C1 segment of cervical spinal cord (tissue), 14 donors: Measurements from ENCODE around the gene IGFL4.
A peak's percentile ranks its signal among the peaks of the same experiment; 100 is the strongest.

Experiments
- DNase-seq, 14 donors: peaks; one replicate each; lab custom pipeline; 2025; lab: John Stamatoyannopoulos, UW

The IGFL4 gene

DNA sequence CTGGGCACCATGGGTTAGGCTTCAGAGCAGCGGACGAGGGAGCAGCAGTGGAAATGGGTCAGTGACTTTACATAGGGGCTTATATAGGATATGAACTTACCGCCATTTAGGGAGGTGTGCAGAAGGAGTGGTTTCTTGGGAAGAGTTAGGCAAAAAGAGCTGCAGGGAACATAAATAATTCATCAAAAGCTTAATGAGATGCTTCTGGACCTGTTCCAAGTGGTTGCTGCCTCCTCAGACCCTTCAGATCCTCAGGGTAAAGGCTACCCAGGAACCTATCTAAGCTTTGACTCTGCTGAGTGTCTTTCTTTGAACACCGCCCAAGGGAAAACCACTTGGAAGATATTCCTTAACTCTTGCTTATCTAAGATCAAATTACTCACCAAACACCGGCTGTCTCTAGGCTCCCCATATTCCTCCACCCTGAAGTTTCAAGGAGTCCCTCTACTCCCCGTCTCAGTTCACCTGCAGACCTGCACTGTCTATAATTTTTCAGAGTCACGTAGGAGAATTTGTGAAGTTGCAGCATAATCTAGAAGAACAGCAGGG, at the start of gene IGFL4:
Gene IGFL4, minus strand, starts transcription at position 51 of the 549 bp plus-strand sequence. Its CDS starts 40 bp downstream, at position 11.
- DNase-seq, result no peak

DNA sequence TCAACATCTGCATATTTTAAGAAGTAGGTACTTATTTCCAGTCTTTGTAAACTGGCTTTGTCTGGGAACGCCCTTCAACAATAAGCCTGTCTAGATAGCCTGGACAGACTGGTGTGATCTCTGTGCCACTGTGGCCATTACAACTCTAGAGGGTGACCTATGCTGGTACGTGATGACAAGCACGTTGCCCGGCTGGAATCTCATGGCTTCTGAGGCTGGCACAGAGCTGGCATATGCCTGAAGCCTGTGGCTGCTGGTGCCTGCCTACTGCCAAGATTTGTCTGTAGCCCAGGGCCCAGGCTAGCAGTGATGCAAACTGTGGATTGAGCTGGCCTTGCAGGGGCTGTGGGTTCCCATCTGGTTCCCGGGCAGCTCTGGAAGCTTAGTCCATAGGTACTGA, 49.6 kb upstream of the IGFL4 start:
- DNase-seq, result no peak

DNA sequence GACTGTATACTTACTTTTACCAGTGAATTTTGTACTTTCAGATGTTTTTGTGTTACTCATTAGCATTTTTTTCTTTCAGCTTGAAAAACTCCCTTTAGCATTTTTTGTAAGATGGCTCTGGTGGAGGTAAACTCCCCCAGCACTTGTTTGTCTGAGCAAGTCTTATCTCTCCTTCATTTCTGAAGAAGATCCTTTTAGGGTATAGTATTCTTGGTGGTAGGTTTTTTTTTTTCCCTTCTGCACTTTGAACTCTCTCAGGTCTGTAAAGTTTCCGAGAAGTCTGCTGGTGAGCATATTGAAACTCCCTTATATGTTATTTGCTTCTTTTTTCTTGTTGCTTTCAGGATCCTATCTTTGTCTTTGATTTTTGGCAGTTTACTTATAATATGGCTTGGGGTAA, 48.6 kb upstream of the IGFL4 start:
- no peak for DNase-seq

DNA sequence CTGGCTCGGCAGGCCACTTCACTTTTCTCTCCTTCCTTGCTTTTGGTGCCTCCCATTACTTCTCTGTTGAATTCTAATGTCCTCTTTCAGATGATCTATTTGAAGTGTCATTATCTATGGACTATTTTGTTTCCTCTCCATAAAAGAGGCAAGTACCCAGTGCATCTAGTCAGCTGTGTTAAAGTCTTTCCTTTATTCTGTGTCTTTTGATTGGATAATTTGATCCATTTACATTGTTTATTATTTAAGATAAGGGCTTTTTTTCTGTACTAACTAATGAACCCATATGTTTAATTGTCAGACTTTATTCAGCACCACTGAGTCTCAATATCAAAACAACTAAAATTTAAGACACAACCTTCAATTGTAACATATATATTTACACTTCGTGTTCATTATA, 47.3 kb upstream of the IGFL4 start:
- DNase-seq, result no peak

DNA sequence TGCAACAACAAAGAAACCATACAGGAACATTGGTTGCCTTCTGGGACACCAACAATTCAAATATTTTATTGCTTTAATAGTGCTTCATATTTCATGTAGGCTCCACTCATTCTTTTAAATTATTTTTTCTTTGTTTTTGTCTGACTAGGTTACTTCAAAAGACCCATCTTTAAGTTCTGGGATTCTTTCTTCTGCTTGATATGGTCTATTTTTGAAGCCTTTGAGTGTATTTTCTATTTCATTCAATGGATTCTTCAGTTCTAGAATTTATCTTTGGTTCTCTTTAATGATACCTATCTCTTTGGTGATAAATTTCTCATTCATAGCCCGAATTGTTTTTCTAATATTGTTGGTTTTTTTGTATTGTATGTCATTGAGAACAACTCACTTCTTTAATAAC, 45.1 kb upstream of the IGFL4 start:
- no peak for DNase-seq

DNA sequence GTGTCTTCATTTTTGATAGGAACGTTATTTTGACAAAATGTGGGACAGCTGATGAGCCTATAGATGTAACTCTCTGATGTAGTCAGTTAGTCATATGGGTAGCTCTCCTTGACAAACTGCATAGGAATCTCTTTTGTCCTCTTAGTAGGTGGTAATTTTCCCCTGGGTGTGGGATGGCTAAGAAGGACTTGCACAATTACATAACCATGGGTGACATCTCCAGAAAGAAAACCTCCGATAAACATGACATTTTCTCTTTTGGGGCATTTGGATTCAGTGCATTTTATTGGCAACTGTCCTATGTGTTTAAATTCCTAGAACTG, 41.9 kb upstream of the IGFL4 start:
- no peak for DNase-seq

DNA sequence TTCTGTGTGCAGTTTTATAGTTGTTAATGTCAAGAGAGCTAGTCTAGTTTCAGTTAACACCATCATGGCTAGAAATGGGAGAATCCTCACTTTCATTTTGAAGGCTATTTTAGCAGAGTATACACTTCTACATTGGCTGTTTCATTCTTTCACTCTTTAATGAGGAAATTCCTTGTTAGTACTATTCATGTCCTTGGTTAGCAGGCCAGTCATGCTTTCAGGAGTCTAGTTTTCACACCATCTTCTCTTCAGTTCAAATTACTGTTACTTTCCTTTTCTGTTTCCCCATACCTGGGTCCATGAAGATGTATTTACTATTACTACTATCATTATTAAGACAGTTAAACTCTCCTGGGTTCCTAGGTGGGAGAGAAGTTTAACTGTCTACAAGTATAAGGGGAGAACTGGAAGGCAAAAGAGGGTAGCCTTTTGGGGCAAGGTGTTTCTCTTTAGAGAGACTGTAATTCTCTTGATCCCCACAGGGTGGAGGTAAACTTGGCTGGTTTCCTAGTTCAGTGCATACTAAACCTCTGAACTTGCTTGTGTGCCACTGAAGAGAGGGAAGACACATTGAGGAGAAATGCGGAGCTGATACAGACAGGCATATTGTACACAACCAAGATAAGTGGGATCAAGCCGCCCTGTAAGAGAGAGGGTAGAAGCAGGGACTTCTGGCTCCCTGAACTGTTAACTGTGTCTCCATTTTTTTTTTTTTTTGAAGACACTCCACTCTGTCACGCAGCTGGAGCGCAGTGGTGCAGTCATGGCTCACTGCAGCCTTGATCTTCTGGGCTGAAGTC, 41.3 kb upstream of the IGFL4 start:
- peak in 5 of 14 donors; percentile 3 to 26 (median 16) for DNase-seq

DNA sequence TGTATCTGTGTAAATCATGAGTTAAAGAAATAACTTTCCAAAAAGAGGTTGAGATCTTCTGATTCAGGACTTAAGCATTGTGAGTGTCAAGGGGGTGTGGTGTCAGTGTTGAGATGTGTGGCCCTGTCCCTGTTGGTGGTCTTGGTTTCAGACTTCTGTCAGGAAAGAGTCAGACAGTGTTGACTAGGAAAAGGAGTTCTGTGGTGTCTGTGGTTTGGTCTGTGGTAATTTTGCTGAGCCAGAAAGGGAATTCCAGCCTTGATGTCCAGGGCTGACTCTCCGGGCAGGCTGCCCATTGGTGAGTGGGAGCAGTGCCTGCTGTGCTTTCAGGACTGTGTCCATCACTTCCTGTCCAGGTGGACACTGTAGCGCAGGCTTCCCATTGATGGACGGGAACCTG, 39.8 kb upstream of the IGFL4 start:
- DNase-seq, result peak in 3 of 14 donors; percentile 7 to 13 (median 9)

DNA sequence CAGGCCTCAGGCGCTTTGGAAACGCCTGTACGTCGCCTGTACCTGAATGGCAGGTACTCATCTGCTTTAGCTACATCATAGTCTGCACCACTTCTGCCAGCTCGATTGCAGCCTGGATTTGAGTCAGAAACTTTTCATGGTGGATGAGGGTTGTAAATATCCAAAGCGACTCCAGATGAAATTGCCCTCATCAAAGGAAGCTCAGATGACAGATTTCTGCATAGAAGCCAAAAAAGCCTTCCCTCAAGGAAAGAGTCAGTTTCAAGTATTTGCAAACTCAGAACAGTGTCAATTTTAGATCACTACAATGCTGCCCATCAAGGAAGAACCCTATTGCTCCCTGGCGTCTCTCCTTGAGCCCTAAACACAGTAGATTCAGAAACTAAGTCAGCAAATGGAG, 38.8 kb upstream of the IGFL4 start:
- no peak for DNase-seq

DNA sequence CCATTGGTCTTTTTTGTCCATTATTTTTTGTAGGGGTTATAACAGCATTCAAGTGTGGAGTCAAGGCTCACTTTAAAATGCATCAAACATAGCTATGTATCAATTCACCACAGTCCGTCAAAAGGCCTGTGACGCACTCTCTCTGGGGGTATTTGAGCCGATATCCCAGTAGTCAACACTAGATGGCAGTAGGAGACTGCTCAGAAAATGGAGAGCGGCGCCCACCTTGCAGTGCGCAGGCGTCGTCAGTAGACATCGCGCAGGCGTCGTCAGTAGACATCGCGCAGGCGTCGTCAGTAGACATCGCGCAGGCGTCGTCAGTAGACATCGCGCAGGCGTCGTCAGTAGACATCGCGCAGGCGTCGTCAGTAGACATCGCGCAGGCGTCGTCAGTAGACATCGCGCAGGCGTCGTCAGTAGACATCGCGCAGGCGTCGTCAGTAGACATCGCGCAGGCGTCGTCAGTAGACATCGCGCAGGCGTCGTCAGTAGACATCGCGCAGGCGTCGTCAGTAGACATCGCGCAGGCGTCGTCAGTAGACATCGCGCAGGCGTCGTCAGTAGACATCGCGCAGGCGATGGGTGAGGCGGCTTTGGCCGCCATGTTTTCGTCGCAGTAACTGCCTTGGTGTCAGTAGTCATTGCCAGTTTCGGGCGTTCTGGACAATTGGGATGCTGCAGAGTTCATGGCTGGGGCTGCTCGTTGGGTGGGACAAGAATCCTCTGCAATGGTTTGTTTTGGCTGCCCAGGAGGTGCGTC, 38.0 kb upstream of the IGFL4 start:
- DNase-seq, result peak in 10 of 14 donors; percentile 5 to 45 (median 23)

DNA sequence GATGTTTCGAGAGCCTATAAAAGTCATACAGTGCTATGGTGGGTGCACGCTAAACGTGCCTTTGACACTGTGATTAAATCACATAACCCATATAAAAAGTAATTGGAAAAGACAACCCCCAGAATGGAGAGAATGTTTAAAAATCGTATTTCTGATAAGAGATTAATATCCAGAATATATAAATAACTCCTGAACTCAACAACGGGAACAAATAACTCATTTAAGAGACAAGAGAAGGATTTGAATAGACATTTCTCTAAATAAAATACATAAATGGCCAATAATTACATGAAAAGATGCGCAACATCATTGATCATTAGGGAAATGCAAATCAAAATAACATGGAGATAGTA, 37.0 kb upstream of the IGFL4 start:
- DNase-seq, result no peak

DNA sequence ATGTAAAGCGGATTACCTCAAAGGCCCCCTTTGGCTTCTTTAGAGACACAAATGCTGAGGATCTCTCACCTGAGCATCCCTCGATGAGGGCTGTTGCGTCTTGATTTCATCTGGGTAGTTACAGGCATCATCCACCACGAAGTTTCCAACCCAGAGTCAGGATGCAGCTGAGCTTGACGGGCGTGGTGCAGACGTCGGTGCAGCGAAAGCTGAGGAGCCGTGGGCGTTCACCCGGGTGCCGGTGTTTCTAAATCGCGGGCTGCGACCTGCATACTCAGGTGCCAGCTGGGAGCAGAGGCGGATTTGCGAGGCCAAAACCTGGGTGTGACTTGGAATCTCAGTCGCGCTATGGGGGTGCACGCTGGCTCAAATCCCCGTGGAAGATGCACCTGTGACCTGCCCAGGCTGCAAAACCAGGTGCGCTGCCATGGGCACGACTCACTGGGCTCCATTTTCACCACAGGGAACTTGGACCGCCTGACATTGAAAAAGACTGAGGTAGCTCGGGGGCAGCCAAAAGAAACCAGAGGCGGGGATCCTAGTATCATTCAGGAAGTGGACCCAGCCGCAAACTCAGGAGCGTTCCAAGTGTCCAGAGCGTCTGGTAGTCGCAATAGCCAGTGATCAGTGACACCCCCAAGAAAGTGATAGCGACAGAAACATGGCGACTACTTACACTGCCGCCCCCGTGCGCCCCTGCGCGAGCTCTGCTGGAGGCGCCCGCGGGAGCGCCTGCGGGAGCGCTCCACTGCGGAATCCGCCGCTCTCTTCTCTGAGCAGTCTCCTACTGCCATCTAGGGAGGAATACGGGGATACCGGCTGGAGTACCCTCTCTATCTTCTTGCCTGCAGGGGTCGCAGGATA, 36.4 kb upstream of the IGFL4 start:
- DNase-seq, result peak in 13 of 14 donors; percentile 12 to 81 (median 63)

DNA sequence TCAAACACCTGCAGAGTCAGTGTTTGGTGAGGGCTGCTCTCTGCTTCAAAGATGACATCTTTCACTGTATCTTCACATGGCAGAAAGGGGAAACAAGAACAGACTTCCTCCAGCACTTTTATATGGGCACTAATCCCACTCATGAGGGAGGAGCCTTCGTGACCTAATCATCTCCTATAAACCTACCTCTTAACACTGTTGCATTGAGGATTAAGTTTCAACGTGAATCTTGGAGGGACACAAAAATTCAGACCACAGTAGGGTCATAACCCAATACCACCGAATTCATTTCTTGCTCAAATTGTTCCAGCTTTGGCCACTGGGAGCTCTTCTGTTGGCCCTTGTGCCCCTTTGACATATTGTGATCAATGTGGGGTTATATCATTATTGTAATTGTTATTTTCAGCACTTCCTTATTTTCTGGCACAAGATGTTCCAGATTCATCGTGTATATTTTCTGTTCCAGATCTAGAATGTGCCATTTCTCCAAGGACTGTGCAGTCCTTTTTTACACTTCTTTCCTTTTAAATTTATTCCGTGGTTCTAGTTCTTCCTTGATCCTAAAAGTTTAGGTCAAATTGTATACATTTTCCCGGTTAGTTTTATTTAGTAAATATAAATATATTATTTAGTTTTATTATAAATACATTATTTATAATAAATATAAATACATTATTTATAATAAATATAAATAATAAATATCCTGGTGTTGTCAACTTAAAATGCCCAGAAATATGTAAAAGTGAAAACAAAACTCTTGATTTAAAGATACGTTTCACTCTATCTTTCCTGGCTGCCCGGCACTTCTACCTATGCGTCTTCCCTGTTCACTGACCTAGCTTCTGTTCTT, 35.5 kb upstream of the IGFL4 start:
- no peak for DNase-seq

DNA sequence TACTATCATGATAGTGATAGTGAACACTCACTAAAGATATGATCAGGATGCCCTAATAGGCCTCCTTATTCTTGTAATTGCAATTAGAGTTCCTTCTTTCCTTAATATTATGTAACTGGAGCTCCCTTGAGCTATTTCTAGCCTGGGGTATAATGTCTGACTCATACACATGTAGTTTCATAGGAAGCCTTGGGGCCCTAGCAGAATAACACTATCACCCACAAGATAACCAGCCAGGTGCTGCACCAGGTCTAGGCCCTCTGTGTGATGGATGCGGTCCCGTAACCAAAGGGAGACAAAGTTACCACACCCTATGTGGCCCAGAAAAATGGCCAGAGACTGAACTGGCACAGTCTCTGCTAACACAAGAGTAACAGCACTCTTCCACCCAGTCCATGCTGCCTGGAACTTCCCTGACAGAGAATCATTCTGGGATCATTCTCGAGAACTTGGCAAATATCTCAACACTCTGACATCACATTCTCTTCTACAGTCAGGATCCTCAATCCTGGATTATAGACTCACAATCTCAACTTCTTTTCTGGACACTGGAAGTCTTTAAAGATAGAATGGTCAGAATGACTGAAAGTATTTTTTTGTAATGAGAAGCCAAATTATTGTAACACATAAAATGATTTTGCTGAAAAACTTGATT, 32.6 kb upstream of the IGFL4 start:
- DNase-seq, result no peak

DNA sequence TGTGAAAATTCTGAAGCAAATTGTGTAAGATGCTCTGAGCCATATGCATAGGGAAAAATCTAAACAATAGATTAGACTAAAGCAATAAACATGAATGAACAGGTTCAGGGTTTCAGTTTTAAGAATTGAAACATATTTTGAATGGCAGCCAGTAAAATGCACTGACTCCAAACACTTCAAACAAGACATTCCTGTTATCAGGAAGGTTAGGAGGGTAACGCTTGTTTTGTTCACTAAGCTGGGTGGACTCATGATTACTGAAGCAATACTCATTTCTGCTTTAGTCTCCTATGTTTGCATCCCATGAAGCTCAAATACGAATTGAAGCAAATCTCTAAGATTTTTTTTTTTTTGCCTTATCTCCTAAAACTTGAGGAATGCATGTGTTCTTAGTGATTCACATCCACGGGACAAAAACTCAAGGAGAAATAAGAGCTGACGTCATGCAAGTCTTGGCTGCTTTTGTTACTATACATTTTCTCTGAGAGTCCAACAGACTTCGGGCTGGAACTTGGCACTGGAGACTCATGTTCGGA, 29.1 kb upstream of the IGFL4 start:
- no peak for DNase-seq

DNA sequence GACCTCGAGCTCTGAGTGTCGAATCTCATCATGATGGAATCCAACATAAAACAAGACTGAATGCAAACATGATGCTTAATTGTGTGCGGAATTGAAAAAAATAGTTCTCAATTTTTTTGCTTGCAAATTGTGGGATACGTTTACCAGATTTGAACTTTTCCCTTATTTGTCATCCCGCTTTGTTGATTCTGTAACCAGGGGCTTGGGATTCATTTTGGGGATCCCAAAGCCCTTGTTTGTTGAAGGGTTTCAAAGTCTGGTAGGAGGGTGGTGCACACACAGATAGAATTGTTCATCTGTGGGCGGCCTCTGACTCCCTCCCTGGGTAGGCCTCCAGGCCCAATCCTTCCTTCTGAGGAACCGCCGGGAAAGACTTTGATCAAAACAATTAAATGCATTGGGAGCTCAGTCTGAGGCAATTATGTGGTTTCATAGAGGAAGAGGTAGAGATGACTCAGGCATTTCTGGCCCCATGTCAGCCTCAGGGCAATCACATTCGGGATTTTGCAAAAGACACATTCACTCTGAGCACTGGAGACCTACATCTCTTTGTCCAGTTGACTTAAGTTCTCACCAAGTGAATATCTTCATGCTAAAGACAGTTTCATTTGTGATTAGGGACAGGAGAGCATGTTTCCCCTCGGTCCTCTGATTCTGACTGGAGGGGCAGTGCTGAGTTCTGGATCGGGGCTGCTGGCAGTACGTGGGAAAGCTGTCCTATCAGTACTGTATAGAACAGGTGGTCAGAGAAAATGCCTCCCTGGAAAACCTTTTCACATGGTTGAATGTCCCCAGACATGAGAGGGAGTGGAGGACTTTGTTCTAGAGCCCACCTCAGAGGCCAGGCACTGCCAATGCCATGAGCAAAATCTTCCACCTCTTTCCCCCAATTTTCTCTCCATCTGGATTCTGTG, 27.8 kb upstream of the IGFL4 start:
- no peak for DNase-seq

DNA sequence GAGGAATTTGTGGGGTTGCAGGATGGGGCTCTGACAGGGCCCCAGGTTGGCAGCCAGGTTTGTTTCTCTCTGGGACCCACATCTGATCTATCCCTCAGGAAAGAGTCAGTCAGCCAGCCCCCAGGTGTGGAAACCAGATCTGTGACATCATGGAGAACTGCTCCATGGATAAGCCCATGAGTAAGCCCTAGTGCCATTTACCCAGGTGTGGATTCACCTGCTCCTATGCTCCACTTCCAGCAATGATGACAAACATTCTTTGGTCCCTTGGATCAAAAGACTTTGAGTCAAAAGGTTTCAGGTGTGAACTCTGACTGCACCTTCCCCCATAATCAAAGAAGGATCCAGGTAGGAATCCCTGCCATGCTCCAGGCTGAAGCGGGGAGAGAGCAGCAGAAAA, 26.9 kb upstream of the IGFL4 start:
- no peak for DNase-seq

DNA sequence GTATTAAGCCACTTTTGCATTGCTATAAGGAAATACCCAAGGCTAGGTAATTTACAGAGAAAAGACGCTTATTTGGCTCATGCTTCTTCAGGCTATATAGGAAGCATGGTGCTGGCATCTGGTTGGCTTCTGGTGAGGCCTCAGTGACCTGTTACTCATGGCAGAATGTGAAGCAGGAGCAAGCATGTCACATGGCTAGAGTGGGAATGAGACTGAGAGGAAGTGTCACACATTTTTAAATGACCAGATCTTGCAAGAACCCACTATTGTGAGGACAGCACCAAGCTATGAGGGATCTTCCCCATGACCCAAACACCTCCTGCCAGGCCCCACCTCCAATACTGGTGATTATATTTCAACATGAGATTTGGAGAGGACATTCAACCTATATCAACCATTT, 25.7 kb upstream of the IGFL4 start:
- no peak for DNase-seq

DNA sequence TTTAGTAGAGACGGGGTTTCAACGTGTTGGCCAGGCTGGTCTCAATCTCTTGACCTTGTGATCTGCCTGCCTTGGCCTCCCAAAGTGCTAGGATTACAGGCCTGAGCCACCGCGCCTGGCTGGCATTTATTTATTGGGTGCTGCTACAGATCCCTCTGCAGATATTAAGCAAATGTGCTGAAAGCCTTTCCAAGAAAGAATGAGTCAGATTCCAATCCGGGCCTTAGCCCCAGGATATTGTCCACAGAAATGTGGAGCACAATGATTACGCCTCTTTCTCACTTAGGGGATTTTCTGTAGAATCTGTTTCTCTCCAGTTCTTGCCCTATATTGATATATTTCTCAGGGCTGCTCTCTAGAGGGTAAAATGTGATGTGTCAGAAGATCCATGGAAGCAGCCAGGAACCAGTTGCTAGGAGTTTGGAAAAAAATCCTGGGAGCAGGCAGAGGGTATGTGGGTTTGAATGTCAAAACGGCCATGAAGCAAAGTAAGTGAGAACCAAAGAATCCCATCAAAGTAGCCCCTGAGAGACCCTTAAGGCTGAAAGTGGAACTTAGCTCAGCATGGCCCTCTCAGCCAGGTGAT, 24.8 kb upstream of the IGFL4 start:
- no peak for DNase-seq
